ENCODE measurements around the gene CSNK1E.
A peak's percentile ranks its signal among the peaks of the same experiment; 100 is the strongest.

CSNK1E gene

DNA sequence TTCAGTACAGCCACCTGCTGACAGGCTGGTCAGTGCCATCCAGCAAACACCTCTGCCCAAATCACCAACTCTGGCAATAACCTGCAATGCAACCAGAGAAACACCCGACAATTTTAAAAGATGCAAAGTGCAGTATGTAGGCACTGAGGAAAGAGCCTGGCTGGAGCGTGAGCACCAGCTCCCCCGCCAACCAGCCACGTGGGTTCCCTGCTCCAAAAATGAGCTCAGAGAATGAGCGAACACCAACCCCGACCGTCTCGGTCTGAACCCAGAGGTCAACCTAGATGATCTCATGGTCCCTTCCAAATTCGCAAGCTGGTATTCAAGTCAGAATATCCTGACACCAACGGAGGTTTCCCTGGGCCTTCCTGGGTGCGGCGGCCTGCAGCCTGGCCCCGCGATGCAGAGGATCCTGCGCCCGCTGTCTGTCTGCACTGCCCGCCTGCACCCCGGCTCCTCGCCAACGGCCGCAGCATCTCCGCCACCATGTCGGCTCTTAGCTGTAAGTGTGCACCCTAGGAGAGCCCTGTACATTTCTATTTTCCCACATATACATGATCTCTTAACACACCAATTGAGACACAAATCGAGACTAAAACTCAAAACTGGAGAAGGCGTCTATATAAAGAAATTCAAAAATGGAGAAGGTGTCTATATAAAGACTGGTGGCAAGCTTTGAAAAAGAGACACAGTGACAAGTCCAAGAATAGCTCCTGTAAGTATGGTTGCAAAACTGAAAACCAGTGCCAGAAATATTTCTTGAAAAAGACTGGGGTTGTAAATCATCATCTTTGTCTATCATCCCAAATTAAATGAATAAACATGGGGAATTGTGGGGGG, 67.2 kb downstream of the CSNK1E start:
- no peak for DNase-seq (ENCODE audit: low spot score)

- DNase-seq (ENCODE audit: low spot score): no peak
These were observed 67.9 kb downstream of the CSNK1E start for GRCh38 chr22:38249301-38249700.

- no peak for DNase-seq (ENCODE audit: low spot score)
These were observed 69.0 kb downstream of the CSNK1E start for GRCh38 chr22:38248280-38248679.

DNA sequence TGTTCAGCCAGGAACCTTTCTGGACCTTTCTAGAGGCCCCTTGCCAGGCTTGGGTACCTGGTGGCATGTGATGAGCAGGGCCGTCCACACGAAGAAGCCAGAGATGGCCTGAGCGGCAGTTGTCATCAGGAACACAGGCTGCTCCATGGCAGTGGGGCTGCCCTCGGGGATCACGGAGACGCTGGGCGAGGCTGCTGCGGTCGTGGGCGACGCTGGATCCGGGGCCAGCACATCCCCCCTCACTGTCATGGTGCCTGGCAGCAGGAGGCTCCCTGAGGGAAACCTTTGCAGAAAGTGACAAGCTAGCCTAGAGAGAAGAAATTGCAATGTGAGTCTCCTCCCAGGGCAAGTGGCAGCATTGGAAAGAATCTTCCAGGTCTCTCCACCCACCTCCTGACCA, 69.5 kb downstream of the CSNK1E start:
- DNase-seq (ENCODE audit: low spot score): no peak

DNA sequence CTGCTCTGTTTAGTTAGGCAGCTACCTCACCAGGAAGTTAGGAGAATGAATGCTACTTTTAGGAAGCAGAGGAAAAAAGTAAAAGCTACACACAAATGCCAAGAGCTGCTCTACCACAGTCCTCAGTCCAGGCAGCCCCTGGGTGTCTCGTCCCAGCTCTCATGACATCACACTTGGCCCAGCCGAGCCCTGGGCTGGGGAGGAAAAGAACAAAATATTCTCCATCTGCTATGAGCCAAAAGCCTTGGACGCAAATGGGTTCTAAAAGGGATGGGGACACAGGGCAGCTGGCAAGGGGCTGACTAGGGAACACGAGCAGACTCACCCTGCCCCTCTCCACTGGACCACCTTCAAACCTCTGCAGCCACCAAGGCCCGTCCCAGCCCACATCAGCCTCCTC, 70.5 kb downstream of the CSNK1E start:
- peak; percentile 86 for DNase-seq (ENCODE audit: low spot score)

DNA sequence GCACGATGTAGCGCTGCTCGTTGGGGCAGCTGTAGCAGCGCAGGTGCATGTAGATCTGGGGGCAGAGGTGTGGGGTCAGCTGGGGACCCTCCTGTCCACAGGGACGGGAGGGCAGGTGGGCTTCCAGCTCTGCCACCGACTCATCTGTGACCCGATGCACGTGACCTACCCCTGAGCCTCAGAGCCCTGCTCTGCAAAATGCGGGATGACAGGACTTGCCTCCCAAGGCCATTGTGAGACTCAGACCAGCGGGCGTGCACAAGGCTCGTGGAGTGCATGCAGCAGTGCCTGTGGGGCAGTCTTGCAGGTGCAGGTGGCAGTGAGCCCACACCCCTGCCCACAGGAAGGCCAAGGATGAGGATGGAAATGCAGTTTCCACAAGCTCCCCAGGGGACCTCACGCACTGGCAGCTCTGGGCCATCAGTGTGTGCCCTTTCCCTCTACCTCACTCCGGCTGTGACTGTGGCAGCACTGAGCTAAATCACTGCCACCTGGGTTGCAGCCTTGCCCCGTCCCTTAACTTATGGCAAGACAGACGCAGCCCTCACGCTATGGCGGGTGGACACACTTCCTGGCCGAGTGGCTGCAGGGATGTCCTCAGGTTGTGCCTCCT, 71.1 kb downstream of the CSNK1E start:
- no peak for DNase-seq (ENCODE audit: low spot score)

- no peak for DNase-seq (ENCODE audit: low spot score)
These were observed 73.1 kb downstream of the CSNK1E start for GRCh38 chr22:38244106-38244505.

DNA sequence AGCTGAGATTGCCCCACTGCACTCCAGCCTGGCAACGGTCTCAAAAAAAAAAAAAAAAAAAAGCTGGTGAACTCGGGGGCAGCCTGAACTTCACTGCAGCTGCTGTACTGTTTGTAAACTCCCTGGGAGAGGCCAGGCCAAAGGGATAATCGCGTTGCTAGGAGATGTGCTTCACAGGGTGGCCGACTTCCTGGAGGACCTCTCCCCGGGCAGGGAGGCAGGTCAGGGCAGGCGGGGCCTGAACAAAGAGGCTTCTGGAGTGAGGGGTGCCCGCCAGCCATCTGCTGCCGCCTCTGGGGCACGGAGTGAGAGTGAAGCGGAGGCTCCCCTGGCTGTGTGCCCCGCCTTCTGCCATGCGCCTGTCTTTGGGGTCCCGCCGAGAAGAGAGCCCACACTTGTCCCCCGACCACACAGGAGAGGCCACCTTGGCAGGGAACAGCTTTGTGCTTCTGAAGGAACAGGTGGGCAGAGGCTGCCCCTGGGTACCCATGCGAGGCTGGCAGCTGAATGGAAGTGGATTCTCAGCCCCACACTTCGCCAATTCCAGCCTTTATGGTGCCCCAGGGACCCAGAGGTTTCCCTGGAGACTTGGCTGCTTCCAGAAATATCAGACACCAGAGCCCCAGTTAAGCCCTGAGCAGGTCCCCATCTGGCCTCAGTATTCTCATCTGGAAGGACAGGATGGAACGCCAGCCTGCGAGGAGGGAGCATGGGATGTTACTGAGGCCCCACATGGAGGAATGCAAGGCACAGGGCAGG, 74.0 kb downstream of the CSNK1E start:
- no peak for DNase-seq (ENCODE audit: low spot score)

- DNase-seq (ENCODE audit: low spot score): peak; percentile 84
These were observed 76.4 kb downstream of the CSNK1E start for GRCh38 chr22:38240734-38241252.
